Colon (tissue), 2 donors: Measurements from ENCODE around the gene TRIM40.

Source experiments
- FAIRE-seq: peaks from 2 replicates; lab custom pipeline; 2012; peaks lifted over from hg19 to GRCh38; lab: Jason Lieb, UNC
- donor health status: control.
- donor health status: control.

Gene TRIM40

GRCh38 chr6:30149858-30150550 lies 14.1 kb downstream of the TRIM40 start:
- no peak for FAIRE-seq

DNA sequence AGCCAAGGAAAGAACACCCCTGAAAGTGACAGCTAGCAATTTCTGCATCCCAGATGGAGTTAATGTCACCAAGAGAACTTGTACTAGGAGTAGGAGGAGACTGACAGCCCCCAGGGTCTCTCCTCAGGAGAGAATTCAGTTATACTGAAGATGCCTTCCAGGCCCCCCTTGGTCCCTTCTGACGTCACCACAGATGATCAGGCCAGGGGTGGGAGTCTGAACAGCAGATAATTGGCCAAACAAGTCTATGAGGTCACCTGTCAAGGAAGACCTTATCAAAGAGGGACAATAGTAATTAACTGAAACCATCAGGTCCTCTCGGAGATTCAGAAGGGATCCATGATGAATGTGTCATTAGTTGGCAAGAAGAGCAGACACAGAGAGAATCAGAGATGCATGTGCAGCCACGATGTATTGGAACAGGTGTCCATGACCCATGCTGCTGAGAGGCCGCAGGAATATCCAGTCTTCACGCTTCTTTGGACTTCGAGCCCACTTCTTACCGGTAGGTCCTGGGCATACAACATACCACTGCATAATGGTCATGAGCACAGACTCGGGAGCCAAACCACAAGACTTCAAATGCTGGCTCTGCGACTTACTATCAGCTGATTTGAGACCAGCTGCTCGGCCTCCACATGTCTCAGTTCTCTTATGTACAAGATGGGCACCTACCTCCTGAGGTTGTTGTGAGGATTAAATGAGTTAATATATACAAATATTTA lies 14.9 kb downstream of the TRIM40 start:
- FAIRE-seq = no peak

GRCh38 chr6:30151580-30151979 lies 15.6 kb downstream of the TRIM40 start:
- FAIRE-seq = no peak

GRCh38 chr6:30152016-30152673 lies 16.2 kb downstream of the TRIM40 start:
- no peak for FAIRE-seq

DNA sequence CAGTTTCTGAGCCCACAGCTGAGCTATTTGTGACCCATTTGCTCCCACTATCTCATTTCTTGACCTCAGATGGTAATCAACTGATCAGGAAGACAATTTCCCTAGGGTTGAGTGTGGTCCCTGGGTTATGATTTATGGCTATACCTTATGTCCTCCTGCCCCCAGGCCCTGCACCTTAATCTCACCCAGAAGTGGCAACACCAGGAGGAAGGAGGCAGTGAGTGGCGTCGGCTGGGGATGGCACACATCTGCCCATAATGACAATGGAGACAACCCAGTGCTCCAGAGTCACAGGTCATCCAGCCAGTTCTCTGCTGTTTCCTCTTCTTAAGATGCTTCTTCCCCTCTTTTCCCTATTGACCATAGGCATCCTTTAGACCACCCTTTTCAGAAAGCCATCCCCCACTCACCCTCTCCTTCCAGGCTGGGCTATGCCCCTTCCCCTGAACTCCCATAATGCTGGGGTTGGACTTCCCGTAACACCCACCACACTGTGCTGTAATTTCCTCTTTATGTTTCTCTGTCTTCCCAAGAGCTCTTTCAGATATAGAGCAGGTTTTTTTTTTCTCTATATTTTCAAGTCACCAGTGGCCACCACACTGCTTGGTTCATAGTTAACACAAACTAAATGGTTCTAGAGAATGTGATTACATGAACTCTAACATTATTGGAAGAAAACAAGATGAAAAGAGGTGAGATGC lies 17.1 kb downstream of the TRIM40 start:
- FAIRE-seq = no peak

- no peak for FAIRE-seq
These were observed 18.1 kb downstream of the TRIM40 start for GRCh38 chr6:30154061-30154460.

GRCh38 chr6:30154709-30155519 lies 19.0 kb downstream of the TRIM40 start:
- FAIRE-seq = no peak

DNA sequence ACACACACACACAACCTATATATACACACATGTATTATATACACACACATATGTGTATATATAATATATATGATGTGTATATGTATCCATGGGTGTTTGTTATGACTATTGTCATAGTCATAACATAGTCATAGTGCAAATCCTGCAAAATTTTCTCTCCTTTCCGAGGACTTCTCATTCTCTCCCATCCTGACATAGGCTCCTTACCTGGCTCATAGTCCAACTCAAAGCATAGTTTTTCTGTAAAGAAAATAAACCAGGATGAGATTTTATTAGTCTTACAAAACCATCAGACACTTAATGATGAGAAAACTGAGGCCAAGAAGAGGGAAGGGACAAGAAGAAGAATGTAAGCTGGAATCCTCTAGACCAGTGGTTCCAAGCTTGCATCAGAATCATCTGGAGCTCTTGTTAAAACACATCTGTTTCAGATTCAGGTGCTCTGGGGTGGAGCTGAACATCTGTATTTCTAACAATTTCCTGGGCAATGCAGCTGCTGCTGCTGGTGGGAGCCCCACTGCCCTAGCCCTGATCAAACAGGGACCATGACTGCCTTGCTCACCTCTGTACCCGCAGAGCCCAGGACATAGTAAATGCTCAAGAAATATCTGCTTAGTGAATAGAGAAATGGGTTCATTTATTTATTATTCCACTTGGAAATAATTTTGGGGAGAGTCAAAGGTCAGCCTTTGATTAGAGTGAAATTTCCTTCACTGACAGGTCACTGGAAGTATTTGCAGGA lies 19.8 kb downstream of the TRIM40 start:
- no peak for FAIRE-seq

DNA sequence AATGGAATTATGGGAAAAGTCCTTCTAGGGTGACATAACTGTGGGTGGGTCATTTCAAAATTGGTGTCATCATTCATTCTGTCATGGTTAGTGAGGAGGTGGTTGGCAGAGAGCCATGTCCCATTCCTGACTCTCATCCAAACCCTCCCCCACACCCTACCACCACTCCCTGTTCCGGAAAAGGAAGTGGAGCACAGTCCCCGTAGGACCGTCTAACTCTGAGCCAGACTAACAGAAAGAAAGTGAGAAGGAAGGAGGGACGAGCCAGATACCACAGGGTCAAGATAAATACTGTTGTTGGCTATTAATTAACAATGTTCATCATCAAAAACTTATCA lies 20.3 kb downstream of the TRIM40 start:
- FAIRE-seq = peak; percentile 21

DNA sequence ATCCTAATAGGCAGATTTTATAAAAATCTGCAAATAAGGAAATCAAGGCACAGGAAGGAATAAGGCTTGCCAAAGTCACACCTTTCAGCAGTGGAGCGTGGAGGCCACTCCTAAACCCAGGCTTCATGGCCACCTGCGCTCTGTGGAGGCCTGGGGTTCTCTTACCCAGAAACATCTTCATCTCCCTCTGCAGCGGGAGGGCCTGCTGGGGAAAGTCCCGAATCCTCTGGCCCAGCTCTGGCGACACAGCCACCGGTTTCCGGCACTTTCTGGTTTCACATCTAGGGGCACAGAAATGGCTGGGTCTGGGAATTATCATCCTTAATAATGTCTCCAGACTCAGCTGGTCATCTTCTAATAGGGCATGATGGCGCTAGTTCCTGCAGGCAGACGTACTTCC lies 20.8 kb downstream of the TRIM40 start:
- FAIRE-seq = no peak

- no peak for FAIRE-seq
These were observed 21.6 kb downstream of the TRIM40 start for GRCh38 chr6:30157581-30157980.

DNA sequence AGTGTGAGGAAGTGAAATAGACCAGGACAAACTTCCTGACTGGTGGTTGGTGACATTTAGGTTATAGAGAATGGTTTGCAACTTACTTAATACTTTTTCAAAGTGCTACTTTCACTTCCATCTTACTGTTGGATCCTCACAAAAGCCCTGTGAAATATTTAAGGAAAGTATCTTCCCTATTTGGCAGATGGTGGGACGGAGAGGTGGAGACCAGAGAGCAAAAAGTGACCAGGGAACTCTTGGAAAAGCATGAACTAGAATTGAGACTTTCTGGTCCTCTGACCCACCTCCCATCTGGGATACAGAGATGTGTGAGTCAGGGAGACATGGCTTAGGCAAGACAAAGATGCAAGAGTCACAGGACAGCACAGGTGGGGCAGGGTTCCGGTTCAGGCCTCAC lies 22.1 kb downstream of the TRIM40 start:
- FAIRE-seq = no peak

DNA sequence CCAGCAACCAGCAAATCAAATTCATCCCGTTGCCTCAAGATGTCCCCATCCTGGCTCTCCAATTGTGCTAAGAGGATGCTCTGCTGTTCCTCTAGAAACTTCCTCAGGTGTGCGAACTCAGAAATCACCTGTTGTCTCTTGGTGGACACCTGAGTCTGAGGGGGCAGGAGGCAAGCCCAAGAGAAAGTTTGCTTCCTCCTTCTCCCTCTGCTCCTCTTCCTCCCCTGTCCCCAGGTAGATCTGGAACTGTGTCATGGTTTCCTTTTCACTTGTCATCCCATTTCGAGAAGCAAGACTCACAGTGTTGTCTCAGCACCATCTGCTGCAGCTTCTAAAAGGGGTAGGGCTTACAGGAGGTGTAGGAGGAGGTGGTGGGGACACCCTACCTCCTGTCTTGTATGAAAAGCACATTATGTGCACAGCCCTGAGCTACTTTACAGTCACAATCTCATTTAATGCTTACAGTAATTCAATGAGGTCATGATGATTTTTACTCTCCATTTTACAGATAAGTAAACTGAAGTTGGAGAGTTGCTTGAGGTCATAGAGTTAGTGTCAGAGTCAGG lies 22.6 kb downstream of the TRIM40 start:
- FAIRE-seq = no peak

DNA sequence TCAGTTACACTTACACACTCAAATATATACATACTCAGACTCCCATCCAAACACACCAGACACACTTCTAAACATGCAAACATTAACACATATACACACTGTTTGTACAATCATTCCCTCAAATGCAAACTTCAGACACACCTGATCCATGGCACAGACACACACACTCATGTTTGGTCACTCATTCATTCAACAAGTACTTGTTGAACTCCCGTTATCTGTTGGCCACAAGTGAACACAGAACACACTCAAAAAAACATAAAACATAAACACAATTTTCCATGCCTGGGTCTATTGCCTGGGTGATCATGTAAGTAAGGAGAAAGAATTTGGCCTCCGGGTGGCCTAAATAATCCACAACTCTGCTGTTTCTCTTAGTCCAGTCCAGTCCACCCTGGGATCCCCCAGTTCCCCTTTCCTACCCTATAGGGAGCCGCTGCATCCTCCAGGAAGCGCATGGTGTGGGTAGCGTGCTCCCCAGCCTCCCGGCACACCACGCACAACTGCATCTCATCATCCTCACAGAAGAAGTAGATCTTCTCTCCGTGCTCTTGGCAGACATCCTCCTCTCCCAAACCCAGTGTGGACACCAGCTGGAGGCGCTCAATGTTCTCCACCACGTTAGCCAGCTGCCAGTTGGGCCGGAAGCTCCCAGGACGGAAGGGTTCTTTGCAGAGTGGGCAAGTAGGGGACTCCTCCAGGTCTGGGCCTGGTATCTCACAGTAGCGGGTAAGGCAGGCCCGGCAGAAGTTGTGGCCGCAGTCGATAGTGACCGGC lies 24.3 kb downstream of the TRIM40 start:
- no peak for FAIRE-seq

DNA sequence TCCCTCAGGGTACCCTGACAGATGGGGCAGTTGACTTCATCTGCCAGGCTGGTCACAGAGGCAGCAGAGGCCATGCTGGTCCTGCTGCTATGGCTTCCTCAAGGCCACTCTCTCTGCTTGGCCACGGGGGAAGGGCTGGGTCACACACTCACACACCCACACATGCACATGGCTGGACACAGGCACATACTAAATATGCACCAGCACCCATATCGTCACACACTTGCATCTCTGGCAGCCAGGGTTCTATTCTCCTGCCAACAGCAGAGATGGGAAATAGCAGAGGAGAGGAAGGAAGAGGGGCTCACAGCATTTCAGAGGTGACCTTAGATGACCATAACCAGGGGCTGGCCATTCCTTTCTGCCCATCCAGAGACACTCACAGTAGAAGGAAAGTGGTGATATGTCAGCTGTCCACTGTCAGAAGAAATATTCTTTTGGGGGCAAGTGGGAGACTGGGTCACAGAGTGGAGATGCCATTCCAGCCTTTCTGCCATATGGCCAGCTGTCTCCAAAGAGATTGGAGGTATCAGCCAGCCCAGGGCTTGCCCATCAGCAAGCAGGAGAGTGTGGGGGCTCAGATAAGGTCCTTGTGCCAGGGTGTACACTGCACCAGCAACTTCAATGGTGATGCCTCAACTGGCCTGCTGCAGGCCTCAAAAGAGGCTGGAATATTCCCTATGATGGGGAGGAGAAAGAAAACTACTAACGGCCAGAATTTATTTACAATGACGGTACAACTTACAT lies 25.0 kb downstream of the TRIM40 start, which contains the start of gene TRIM10:
TSS of gene TRIM10 (minus strand) at position 427 of the 747 bp plus-strand sequence. CDS start at position 74, 353 bp downstream.
- FAIRE-seq = no peak

DNA sequence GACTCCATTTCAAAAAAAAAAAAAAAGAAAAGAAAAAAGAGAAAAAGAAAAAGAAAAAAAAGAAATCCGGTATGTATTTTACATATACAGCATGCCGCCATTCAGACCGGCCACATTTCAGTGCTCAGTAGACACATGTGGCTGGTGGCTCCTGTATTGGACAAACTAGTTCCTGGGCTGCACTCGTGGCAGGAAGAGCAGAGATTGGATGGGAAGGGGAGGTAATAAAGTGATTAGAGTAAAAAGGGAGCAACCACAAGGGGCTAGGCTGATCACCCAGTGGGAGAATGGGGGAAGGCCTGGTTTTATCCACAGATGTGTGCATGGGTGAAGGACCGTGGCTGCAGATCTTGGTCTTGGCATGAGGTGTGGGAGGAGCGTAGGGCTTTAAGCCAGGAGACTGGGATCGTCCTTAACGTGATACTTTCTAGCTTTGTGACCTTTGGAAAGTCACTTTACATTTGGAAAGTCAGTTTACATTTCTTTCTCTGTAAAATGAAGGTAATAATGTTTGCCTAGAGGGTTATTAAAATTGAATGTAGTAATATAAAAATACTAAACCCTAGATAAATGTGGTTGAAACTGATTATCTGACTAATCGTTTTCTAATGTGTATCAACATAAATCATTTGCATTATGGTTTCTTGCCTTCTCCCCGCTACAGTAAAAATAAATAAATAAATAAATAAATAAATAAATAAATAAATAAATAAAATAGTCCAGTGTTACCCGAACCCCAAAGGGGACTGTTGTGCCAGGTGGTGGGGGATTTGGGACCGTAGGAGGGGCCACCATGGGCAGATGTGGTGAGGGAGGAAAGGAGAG lies 26.5 kb downstream of the TRIM40 start:
- FAIRE-seq = no peak

GRCh38 chr6:30163090-30163917 lies 27.4 kb downstream of the TRIM40 start, which contains the start of gene TRIM15:
TSS of gene TRIM15 (plus strand) at chr6:30163546. CDS start at chr6:30163685, 139 bp downstream.
- no peak for FAIRE-seq
